ENCODE results near the gene CDHR2.
"Not testable (repeated sequence)": the region's sequence is repeated elsewhere in the genome, so short reads cannot be mapped to it uniquely, and the experiment has no call there.

CDHR2 gene

GRCh38 chr5:176541338-176542134, 7.6 kb upstream of the CDHR2 start:
- DNase-seq (ENCODE audit: low read depth): no peak

- DNase-seq (ENCODE audit: low read depth): no peak
Observed at GRCh38 chr5:176542135-176542595, 7.0 kb upstream of the CDHR2 start.

GRCh38 chr5:176542596-176543427, 6.3 kb upstream of the CDHR2 start:
- DNase-seq (ENCODE audit: low read depth): peak; percentile 45

- DNase-seq (ENCODE audit: low read depth): peak; percentile 64
Observed at GRCh38 chr5:176543428-176544182, 5.5 kb upstream of the CDHR2 start.

- no peak for DNase-seq (ENCODE audit: low read depth)
Observed at GRCh38 chr5:176545388-176545736, 3.8 kb upstream of the CDHR2 start.

GRCh38 chr5:176545737-176546509, 3.2 kb upstream of the CDHR2 start:
- DNase-seq (ENCODE audit: low read depth): no peak

- DNase-seq (ENCODE audit: low read depth): no peak
Observed at GRCh38 chr5:176547802-176548201, 1.3 kb upstream of the CDHR2 start.

GRCh38 chr5:176549871-176550270, 729 bp downstream of the CDHR2 start:
- DNase-seq (ENCODE audit: low read depth): no peak

- DNase-seq (ENCODE audit: low read depth): no peak
Observed at GRCh38 chr5:176550275-176550831, 1.2 kb downstream of the CDHR2 start.

- not testable (repeated sequence) for DNase-seq (ENCODE audit: low read depth)
Observed at GRCh38 chr5:176550937-176551336, 1.8 kb downstream of the CDHR2 start.

- no peak for DNase-seq (ENCODE audit: low read depth)
Observed at GRCh38 chr5:176552332-176552869, 3.3 kb downstream of the CDHR2 start.

- no peak for DNase-seq (ENCODE audit: low read depth)
Observed at GRCh38 chr5:176553260-176554085, 4.3 kb downstream of the CDHR2 start.

- no peak for DNase-seq (ENCODE audit: low read depth)
Observed at GRCh38 chr5:176557846-176558245, 8.7 kb downstream of the CDHR2 start.

- DNase-seq (ENCODE audit: low read depth): no peak
Observed at GRCh38 chr5:176559683-176560082, 10.5 kb downstream of the CDHR2 start.

- DNase-seq (ENCODE audit: low read depth): no peak
Observed at GRCh38 chr5:176560364-176560763, 11.2 kb downstream of the CDHR2 start.

- no peak for DNase-seq (ENCODE audit: low read depth)
Observed at GRCh38 chr5:176561259-176561658, 12.1 kb downstream of the CDHR2 start.

- DNase-seq (ENCODE audit: low read depth): no peak
Observed at GRCh38 chr5:176562189-176562588, 13.0 kb downstream of the CDHR2 start.

GRCh38 chr5:176564002-176564401, 14.9 kb downstream of the CDHR2 start:
- DNase-seq (ENCODE audit: low read depth): no peak

GRCh38 chr5:176565760-176566288, 16.7 kb downstream of the CDHR2 start:
- no peak for DNase-seq (ENCODE audit: low read depth)

- DNase-seq (ENCODE audit: low read depth): no peak
Observed at GRCh38 chr5:176568657-176569056, 19.5 kb downstream of the CDHR2 start.

Data from ELR (cell line).